PC-9 (cell line): ENCODE results near the gene CC2D2A. TPM values are rescaled to one million over a fixed set of nuclear protein-coding genes. Genes with fewer than 3 reads are reported as not detected.

Source experiments
- BruUV-seq: library from RNA; stranded (reverse); fragments of 400-500 nt; replicated peaks from 2 replicates; lab custom pipeline; 2021; lab: Mats Ljungman, UMichigan
- CTCF ChIA-PET: fragments of 300-600 bp; sonication (Branson Sonifier 250); formaldehyde crosslinking; loops from one replicate; lab custom pipeline; 2022; ENCODE audit warnings: antibody characterized with exemption; lab: Charles Lee
- POLR2A ChIA-PET: fragments of 300-600 bp; sonication (Branson Sonifier 250); formaldehyde crosslinking; loops from one replicate; lab custom pipeline; 2022; ENCODE audit warnings: antibody characterized with exemption; ENCODE audit not compliant: unreplicated experiment; lab: Charles Lee
- DNase-seq, 2 experiments: peaks; one replicate each; pipeline versions ENCODE4 v3.0.0 to v3.0.0-alpha.2; 2015 to 2022; ENCODE audit warnings: mixed read lengths in 1 of 2
- H2AFZ ChIP-seq: fragments of 200-600 bp; sonication (generic); 2 replicates; pipeline ENCODE4 v1.8.1; 2017; ENCODE audit warnings: antibody characterized with exemption
- H3F3A ChIP-seq: fragments of 200-600 bp; sonication (generic); 2 replicates; pipeline ENCODE4 v1.8.1; 2017; ENCODE audit warnings: antibody characterized with exemption, mild to moderate bottlenecking, low read depth; ENCODE audit not compliant: insufficient read depth
- H3K27ac ChIP-seq: fragments of 200-600 bp; sonication (generic); 2 replicates; pipeline ENCODE4 v1.6.1; 2016; ENCODE audit warnings: mixed run types
- H3K27me3 ChIP-seq: fragments of 200-600 bp; sonication (generic); 2 replicates; pipeline ENCODE4 v1.6.1; 2016; ENCODE audit warnings: low read depth, mixed run types; ENCODE audit not compliant: insufficient read depth
- H3K36me3 ChIP-seq: fragments of 200-600 bp; sonication (generic); 2 replicates; pipeline ENCODE4 v1.6.1; 2016; ENCODE audit warnings: low read depth, mixed run types
- H3K4me1 ChIP-seq: fragments of 200-600 bp; sonication (generic); replicated peaks from 2 replicates; pipeline ENCODE4 v1.6.1; 2016; ENCODE audit warnings: mixed run types; ENCODE audit not compliant: insufficient read depth
- H3K4me2 ChIP-seq: fragments of 200-600 bp; sonication (generic); 2 replicates; pipeline ENCODE4 v1.6.1; 2017; ENCODE audit warnings: mixed run types
- H3K4me3 ChIP-seq: fragments of 200-600 bp; sonication (generic); 2 replicates; pipeline ENCODE4 v1.6.1; 2016; ENCODE audit warnings: mixed run types
- H3K79me2 ChIP-seq: fragments of 200-600 bp; sonication (generic); 2 replicates; pipeline ENCODE4 v1.6.1; 2017; ENCODE audit warnings: low read depth, mixed run types
- H3K9me2 ChIP-seq: fragments of 200-600 bp; sonication (generic); 2 replicates; pipeline ENCODE4 v1.8.1; 2017; ENCODE audit warnings: mild to moderate bottlenecking; ENCODE audit not compliant: insufficient read depth
- H3K9me3 ChIP-seq: fragments of 200-600 bp; sonication (generic); 2 replicates; pipeline ENCODE4 v1.8.1; 2016; ENCODE audit warnings: low read depth; ENCODE audit not compliant: insufficient read depth
- H4K20me1 ChIP-seq: fragments of 200-600 bp; sonication (generic); 2 replicates; pipeline ENCODE4 v1.8.1; 2017; ENCODE audit not compliant: insufficient read depth
- CTCF ChIP-seq: fragments of 200-600 bp; sonication (generic); conservative IDR thresholded peaks from 2 replicates; pipeline ENCODE4 v1.6.1; 2017; ENCODE audit warnings: mixed run types, antibody characterized with exemption, mild to moderate bottlenecking, moderate library complexity
- EZH2 ChIP-seq: fragments of 200-600 bp; sonication (generic); IDR thresholded peaks from 2 replicates; pipeline ENCODE4 v1.8.0; 2017; ENCODE audit warnings: antibody characterized with exemption, low read depth
- intact Hi-C: fragments of 100-400 bp; cut with micrococcal nuclease; formaldehyde crosslinking; loops from one replicate; pipeline ENCODE4 v1.10.0; 2022; ENCODE audit not compliant: unreplicated experiment
- total RNA-seq: library from RNA; stranded (reverse); gene quantifications from 2 replicates; pipeline ENCODE4 v1.2.3, GENCODE V29; 2021

Gene CC2D2A
- total RNA-seq, 1 experiment from 2014 or later: 6.9 TPM

GRCh38 chr4:15470128-15470475, 420 bp downstream of the CC2D2A start:
- H3K4me1 ChIP-seq: 0 out of 2 replicates have a peak, but pooled peaks cover 4% of the 10 kb centered on the region
- peak overlapping the region; percentile 68 for H3K4me3 ChIP-seq
- peak overlapping the region; percentile 73 for H3K4me2 ChIP-seq
- H3K9me2 ChIP-seq: no peaks in the 10 kb centered on the region
- POLR2A ChIA-PET: interaction anchor here (0.6 kb wide), 1 partner anchor 69 kb away, joined by 3 read pairs; no protein-coding TSS in a partner anchor
- H3K36me3 ChIP-seq: no peaks in the 10 kb centered on the region
- no peaks in the 10 kb centered on the region for H4K20me1 ChIP-seq
- intact Hi-C loops: no loop called here
- CTCF ChIA-PET: interaction anchor here (0.6 to 1.2 kb wide), 5 partner anchors 12 to 780 kb away, joined by 3 to 4 read pairs (median 3); no protein-coding TSS in a partner anchor
- no peaks in the 10 kb centered on the region for H3K9me3 ChIP-seq
- no peak for TF ChIP-seq CTCF
- TF ChIP-seq EZH2: no peak
- no peaks in the 10 kb centered on the region for H3K79me2 ChIP-seq
- peak overlapping the region; percentile 81 for H2AFZ ChIP-seq
- DNase-seq: no peak
- no TSS peak for BruUV-seq
- H3K27ac ChIP-seq: no peak overlapping the region
- H3F3A ChIP-seq: no peaks in the 10 kb centered on the region
- H3K27me3 ChIP-seq: no peaks in the 10 kb centered on the region

GRCh38 chr4:15476396-15476795, 6.7 kb downstream of the CC2D2A start:
- H4K20me1 ChIP-seq: no peaks in the 10 kb centered on the region
- DNase-seq: no peak
- BruUV-seq: no TSS peak
- no peak overlapping the region for H3K4me2 ChIP-seq
- no peaks in the 10 kb centered on the region for H3K27me3 ChIP-seq
- no peaks in the 10 kb centered on the region for H3F3A ChIP-seq
- H2AFZ ChIP-seq: no peak overlapping the region
- no peaks in the 10 kb centered on the region for H3K9me2 ChIP-seq
- H3K4me3 ChIP-seq: no peak overlapping the region
- no peaks in the 10 kb centered on the region for H3K36me3 ChIP-seq
- CTCF ChIA-PET: no interaction called here
- H3K9me3 ChIP-seq: no peaks in the 10 kb centered on the region
- H3K27ac ChIP-seq: no peak overlapping the region
- no peaks in the 10 kb centered on the region for H3K79me2 ChIP-seq
- POLR2A ChIA-PET: no interaction called here
- TF ChIP-seq CTCF: no peak
- TF ChIP-seq EZH2: no peak
- intact Hi-C loops: no loop called here
- H3K4me1 ChIP-seq: no peaks in the 10 kb centered on the region

GRCh38 chr4:15478724-15479088, 9.0 kb downstream of the CC2D2A start:
- Histone ChIP-seq H3K27ac (no peak overlapping the region), H3K27me3 (no peaks in the 10 kb centered on the region)
- TF ChIP-seq EZH2: no peak

More at GRCh38 chr4:15478724-15479088, 9.0 kb downstream of the CC2D2A start:
- Histone ChIP-seq H3K36me3 (no peaks in the 10 kb centered on the region), H3F3A (no peaks in the 10 kb centered on the region), H3K9me2 (no peaks in the 10 kb centered on the region), H3K4me3 (no peak overlapping the region), H4K20me1 (no peaks in the 10 kb centered on the region), H3K4me2 (no peak overlapping the region), H3K4me1 (no peaks in the 10 kb centered on the region), H2AFZ (no peak overlapping the region), H3K79me2 (no peaks in the 10 kb centered on the region), H3K9me3 (no peaks in the 10 kb centered on the region)
- intact Hi-C loops: loop anchor here (1.0 kb wide), 3 partner anchors 327 to 523 kb away; no protein-coding TSS in a partner anchor
- POLR2A ChIA-PET: no interaction called here
- no TSS peak for BruUV-seq
- no peak for DNase-seq
- CTCF ChIA-PET: interaction anchor here (0.8 to 1.0 kb wide), 2 partner anchors 404 to 477 kb away, joined by 3 to 4 read pairs; no protein-coding TSS in a partner anchor
